Measurements from ENCODE around the gene AHCTF1. TPM values are rescaled to one million over a fixed set of nuclear protein-coding genes. Genes with fewer than 3 reads are reported as not detected.
"Not testable (repeated sequence)": the region's sequence is repeated elsewhere in the genome, so short reads cannot be mapped to it uniquely, and the experiment has no call there.

AHCTF1 gene
- total and polyA plus RNA-seq, 2 donors (not counting 3 experiments of a cell fraction or from before 2014, with no cell fraction given): 5.5 to 32.1 TPM

DNA sequence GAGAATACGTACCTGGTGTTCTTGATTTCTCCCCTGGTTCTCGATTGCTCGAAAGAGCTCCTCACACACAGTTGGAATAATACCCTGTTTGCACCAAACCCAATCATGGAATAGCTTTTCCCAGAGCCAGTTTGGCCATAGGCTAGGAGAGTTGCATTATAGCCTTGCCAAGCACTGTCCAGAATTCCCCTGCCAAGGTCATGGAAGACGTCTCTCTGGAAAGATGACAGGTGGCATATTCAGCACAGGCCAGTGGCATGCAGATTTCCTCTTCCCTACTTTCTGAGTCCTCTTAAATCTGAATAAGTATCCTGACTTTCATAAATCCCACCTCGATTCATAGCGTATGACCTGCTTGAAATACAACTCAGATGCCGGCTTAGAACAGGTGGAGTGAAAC, 111.1 kb downstream of the AHCTF1 start:
- TF ChIP-seq, protein P1, sequence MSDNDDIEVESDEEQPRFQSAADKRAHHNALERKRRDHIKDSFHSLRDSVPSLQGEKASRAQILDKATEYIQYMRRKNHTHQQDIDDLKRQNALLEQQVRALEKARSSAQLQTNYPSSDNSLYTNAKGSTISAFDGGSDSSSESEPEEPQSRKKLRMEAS (IDR thresholded peaks at IDR 0.05; ENCODE audit: insufficient read depth, insufficient read length): no peak
- TF ChIP-seq GATA2 (IDR thresholded peaks at IDR 0.05; ENCODE audit: insufficient read depth, insufficient read length, low read depth, low read length): no peak
- TF ChIP-seq JUN (IDR thresholded peaks at IDR 0.05; ENCODE audit: borderline replicate concordance, insufficient read depth, insufficient read length, low read depth): no peak
- no peak for TF ChIP-seq POLR2A (IDR thresholded peaks at IDR 0.05; ENCODE audit: low read depth, low read length)
- TF ChIP-seq EZH2 (IDR thresholded peaks at IDR 0.05; ENCODE audit: borderline replicate concordance, low read depth, low read length, severe bottlenecking): no peak
- no peak for TF ChIP-seq POLR2AphosphoS5 (IDR thresholded peaks at IDR 0.05; ENCODE audit: insufficient read depth, low read depth, low read length)
- TF ChIP-seq, protein P2, sequence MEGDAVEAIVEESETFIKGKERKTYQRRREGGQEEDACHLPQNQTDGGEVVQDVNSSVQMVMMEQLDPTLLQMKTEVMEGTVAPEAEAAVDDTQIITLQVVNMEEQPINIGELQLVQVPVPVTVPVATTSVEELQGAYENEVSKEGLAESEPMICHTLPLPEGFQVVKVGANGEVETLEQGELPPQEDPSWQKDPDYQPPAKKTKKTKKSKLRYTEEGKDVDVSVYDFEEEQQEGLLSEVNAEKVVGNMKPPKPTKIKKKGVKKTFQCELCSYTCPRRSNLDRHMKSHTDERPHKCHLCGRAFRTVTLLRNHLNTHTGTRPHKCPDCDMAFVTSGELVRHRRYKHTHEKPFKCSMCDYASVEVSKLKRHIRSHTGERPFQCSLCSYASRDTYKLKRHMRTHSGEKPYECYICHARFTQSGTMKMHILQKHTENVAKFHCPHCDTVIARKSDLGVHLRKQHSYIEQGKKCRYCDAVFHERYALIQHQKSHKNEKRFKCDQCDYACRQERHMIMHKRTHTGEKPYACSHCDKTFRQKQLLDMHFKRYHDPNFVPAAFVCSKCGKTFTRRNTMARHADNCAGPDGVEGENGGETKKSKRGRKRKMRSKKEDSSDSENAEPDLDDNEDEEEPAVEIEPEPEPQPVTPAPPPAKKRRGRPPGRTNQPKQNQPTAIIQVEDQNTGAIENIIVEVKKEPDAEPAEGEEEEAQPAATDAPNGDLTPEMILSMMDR (IDR thresholded peaks at IDR 0.05; ENCODE audit: extremely low read depth in 1 of 2, insufficient read depth in 1 of 2, low read depth in 1 of 2, low read length in 2 of 2): no peak
- no peak for TF ChIP-seq FOS (IDR thresholded peaks at IDR 0.05; ENCODE audit: borderline replicate concordance, insufficient read depth, low read length)
- no peak for TF ChIP-seq MYC (IDR thresholded peaks at IDR 0.05; ENCODE audit: low read depth, low read length)
- FAIRE-seq: no peak
- no peak overlapping the region for H3K4me3 ChIP-seq (replicated peaks in 1 of 3; ENCODE audit: insufficient read depth in 1 of 3, low read depth in 1 of 3, low read length in 3 of 3)
- no peaks in the 10 kb centered on the region for H3K36me3 ChIP-seq (ENCODE audit: control insufficient read depth in 2 of 2, extremely low read depth in 1 of 2, insufficient read depth in 2 of 2, low read length in 2 of 2)
- H2AFZ ChIP-seq (ENCODE audit: low read depth, low read length): no peak overlapping the region
- intact Hi-C loops (cut with micrococcal nuclease) (no loop called here), dilution Hi-C loops (cut with MboI; ENCODE audit: extremely low pct_ligation_motif_present, low sequenced_read_pairs) (no loop called here)
- no peak overlapping the region for H3K9ac ChIP-seq (replicated peaks; ENCODE audit: extremely low read depth, insufficient read depth, low read length)
- ChIA-PET POLR2A (no interaction called here), CTCF (no interaction called here)
- no peak overlapping the region for H3K27ac ChIP-seq (ENCODE audit: insufficient read depth, low read depth, low read length)
- no peaks in the 10 kb centered on the region for H4K20me1 ChIP-seq (replicated peaks; ENCODE audit: control insufficient read depth, extremely low read depth, insufficient read depth, low read length)
- no peak for DNase-seq (ENCODE audit: low read depth, low spot score)
- no peaks in the 10 kb centered on the region for H3K9me1 ChIP-seq (replicated peaks; ENCODE audit: control insufficient read depth, extremely low read depth, insufficient read depth, low read length)
- H3K4me2 ChIP-seq (ENCODE audit: insufficient read depth, low read length): no peak overlapping the region
- H3K4me1 ChIP-seq (ENCODE audit: control insufficient read depth, extremely low read depth, insufficient read depth, low read length): no peaks in the 10 kb centered on the region
- no peaks in the 10 kb centered on the region for H3K79me2 ChIP-seq (ENCODE audit: control insufficient read depth, insufficient read depth, low read length)
- no peaks in the 10 kb centered on the region for H3K9me3 ChIP-seq (replicated peaks; ENCODE audit: control insufficient read depth, insufficient read depth, low read length)
- BruUV-seq (replicated peaks): no TSS peak
- peaks cover 2 to 3% of the 10 kb centered on the region in 2 experiments for H3K27me3 ChIP-seq (ENCODE audit: control insufficient read depth in 2 of 2, insufficient read depth in 2 of 2, low read length in 2 of 2)

- H3K79me2 ChIP-seq (ENCODE audit: control insufficient read depth, insufficient read depth, low read length); H3K9ac ChIP-seq (replicated peaks; ENCODE audit: extremely low read depth, insufficient read depth, low read length); H2AFZ ChIP-seq (ENCODE audit: low read depth, low read length); H3K27ac ChIP-seq (ENCODE audit: insufficient read depth, low read depth, low read length); H3K9me1 ChIP-seq (replicated peaks; ENCODE audit: control insufficient read depth, extremely low read depth, insufficient read depth, low read length); H3K4me1 ChIP-seq (ENCODE audit: control insufficient read depth, extremely low read depth, insufficient read depth, low read length); intact Hi-C loops (cut with micrococcal nuclease); BruUV-seq (replicated peaks); H3K36me3 ChIP-seq (ENCODE audit: control insufficient read depth in 2 of 2, extremely low read depth in 1 of 2, insufficient read depth in 2 of 2, low read length in 2 of 2); POLR2A ChIA-PET; CTCF ChIA-PET; H3K27me3 ChIP-seq (ENCODE audit: control insufficient read depth in 2 of 2, insufficient read depth in 2 of 2, low read length in 2 of 2); H3K4me2 ChIP-seq (ENCODE audit: insufficient read depth, low read length); dilution Hi-C loops (cut with MboI; ENCODE audit: extremely low pct_ligation_motif_present, low sequenced_read_pairs); H3K9me3 ChIP-seq (replicated peaks; ENCODE audit: control insufficient read depth, insufficient read depth, low read length); H4K20me1 ChIP-seq (replicated peaks; ENCODE audit: control insufficient read depth, extremely low read depth, insufficient read depth, low read length); H3K4me3 ChIP-seq (replicated peaks in 1 of 3; ENCODE audit: insufficient read depth in 1 of 3, low read depth in 1 of 3, low read length in 3 of 3): not testable (repeated sequence)
- DNase-seq (ENCODE audit: low read depth, low spot score) (peak; percentile 18), FAIRE-seq (peak; percentile 64)
Measured at GRCh38 chr1:246817778-246818177, 114.0 kb downstream of the AHCTF1 start.

Data from endothelial cell of umbilical vein (primary cell).